Karpas-422 (cell line): ENCODE results near the gene ZDHHC15. TPM values are rescaled to one million over a fixed set of nuclear protein-coding genes. Genes with fewer than 3 reads are reported as not detected.
"Not testable (repeated sequence)": the region's sequence is repeated elsewhere in the genome, so short reads cannot be mapped to it uniquely, and the experiment has no call there.

ENCODE experiments used
- DNase-seq: peaks from one replicate; pipeline ENCODE4 v3.0.0-alpha.2; 2015
- H2AFZ ChIP-seq: fragments of 200-600 bp; sonication (generic); 2 replicates; pipeline ENCODE4 v1.6.1; 2014; ENCODE audit warnings: antibody characterized with exemption, low read length, mixed read lengths
- H3K27ac ChIP-seq: fragments of 200-600 bp; sonication (generic); 2 replicates; pipeline ENCODE4 v1.5.1; 2014; ENCODE audit warnings: mild to moderate bottlenecking, low read length, moderate library complexity
- H3K27me3 ChIP-seq: fragments of 200-600 bp; sonication (generic); 2 replicates; pipeline ENCODE4 v1.6.1; 2014; ENCODE audit warnings: low read length, mixed read lengths
- H3K36me3 ChIP-seq: fragments of 200-600 bp; sonication (generic); 2 replicates; pipeline ENCODE4 v1.6.1; 2014; ENCODE audit warnings: low read length, mixed read lengths; ENCODE audit not compliant: insufficient read depth
- H3K4me1 ChIP-seq: fragments of 200-600 bp; sonication (generic); 2 replicates; pipeline ENCODE4 v1.6.1; 2014; ENCODE audit warnings: mild to moderate bottlenecking, low read length, mixed read lengths
- H3K4me2 ChIP-seq: fragments of 200-600 bp; sonication (generic); 2 replicates; pipeline ENCODE4 v1.6.1; 2014; ENCODE audit warnings: low read length, low read depth, mild to moderate bottlenecking; ENCODE audit not compliant: poor library complexity, severe bottlenecking
- H3K4me3 ChIP-seq: fragments of 200-600 bp; sonication (generic); 2 replicates; pipeline ENCODE4 v1.5.1; 2014; ENCODE audit warnings: mild to moderate bottlenecking, antibody characterized with exemption, low read length, mixed read lengths
- H3K79me2 ChIP-seq: fragments of 200-600 bp; sonication (generic); 2 replicates; pipeline ENCODE4 v1.6.1; 2014; ENCODE audit warnings: mild to moderate bottlenecking, low read length, mixed read lengths
- H3K9ac ChIP-seq: fragments of 200-600 bp; sonication (generic); 2 replicates; pipeline ENCODE4 v1.6.0; 2014; ENCODE audit warnings: low read length
- H3K9me2 ChIP-seq: fragments of 200-600 bp; sonication (generic), shearing (Covaris generic); replicated peaks from 2 replicates; pipeline ENCODE4 v1.6.0; 2014; ENCODE audit warnings: mild to moderate bottlenecking, low read length, moderate library complexity; ENCODE audit not compliant: insufficient read depth
- H3K9me3 ChIP-seq: fragments of 300-700, 200-600 bp; sonication (generic); 2 replicates; pipeline ENCODE4 v1.6.1; 2014; ENCODE audit warnings: low read length, mixed read lengths
- H4K20me1 ChIP-seq: fragments of 200-600 bp; sonication (generic); 2 replicates; pipeline ENCODE4 v1.6.1; 2014; ENCODE audit warnings: mild to moderate bottlenecking, antibody characterized with exemption, low read length, low read depth; ENCODE audit not compliant: insufficient read depth
- total RNA-seq: library from RNA; depleted of rRNA; stranded (reverse); fragments of >200 nt; shearing (Covaris generic); gene quantifications from 2 replicates; pipeline ENCODE4 v1.2.3, GENCODE V29; 2014; ENCODE audit warnings: low replicate concordance; rRNA removed

The ZDHHC15 gene, protein sequence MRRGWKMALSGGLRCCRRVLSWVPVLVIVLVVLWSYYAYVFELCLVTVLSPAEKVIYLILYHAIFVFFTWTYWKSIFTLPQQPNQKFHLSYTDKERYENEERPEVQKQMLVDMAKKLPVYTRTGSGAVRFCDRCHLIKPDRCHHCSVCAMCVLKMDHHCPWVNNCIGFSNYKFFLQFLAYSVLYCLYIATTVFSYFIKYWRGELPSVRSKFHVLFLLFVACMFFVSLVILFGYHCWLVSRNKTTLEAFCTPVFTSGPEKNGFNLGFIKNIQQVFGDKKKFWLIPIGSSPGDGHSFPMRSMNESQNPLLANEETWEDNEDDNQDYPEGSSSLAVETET
- total RNA-seq: not detected in 2 replicates

DNA sequence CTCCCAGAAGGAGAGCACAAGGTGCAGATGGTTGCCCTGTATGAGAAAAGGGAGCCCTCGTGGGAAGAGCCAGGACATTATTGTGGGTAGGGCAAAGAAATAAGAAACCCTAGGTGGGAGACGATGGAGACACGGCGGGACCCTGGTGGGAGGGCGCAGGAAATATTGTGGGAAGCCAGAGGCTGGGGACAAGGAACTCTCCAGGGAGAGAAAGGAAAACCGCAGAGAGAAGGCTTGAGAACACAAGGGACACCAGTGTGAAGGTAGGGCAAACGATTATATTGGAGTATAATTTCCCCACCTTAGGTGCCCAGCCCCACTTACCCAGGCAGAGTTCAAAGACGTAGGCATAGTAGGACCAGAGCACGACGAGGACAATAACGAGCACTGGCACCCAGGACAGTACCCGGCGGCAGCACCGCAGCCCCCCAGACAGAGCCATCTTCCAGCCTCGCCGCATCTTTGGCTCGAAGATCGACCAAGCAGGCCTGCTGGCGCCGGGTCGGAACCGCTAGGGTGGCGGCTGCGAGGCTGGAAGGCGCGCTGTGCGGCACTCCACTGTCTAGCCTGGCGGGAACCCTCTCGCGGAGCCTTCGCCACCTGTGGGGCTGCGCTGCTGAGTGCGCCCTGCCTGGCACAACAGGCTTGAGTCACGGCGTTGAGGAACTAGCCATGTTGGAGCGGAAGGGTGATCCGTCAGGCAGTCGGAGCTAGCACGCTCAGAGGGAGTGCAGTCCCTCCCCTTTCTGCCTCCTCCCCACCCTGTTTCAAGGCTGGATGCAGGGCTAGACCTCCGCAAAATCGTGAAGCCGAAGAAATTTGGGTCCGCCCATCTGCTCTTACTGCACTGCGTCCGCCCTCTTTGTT, at the start of gene ZDHHC15:
Gene ZDHHC15 (minus strand): TSS at position 473 of the 867 bp plus-strand sequence. CDS start 13 bp downstream, at position 460.
- H2AFZ ChIP-seq: no peak within 1 kb of the TSS
- no peak within 1 kb of the TSS for H3K4me3 ChIP-seq
- no peak for DNase-seq
- H3K27me3 ChIP-seq: no peaks in the 10 kb centered on the region
- no peaks in the 10 kb centered on the region for H3K9me2 ChIP-seq
- no peaks in the 10 kb centered on the region for H3K9me3 ChIP-seq
- H3K36me3 ChIP-seq: no peaks in the 10 kb centered on the region
- no peak within 1 kb of the TSS for H3K9ac ChIP-seq
- H3K4me1 ChIP-seq: no peaks in the 10 kb centered on the region
- no peak within 1 kb of the TSS for H3K27ac ChIP-seq
- no peaks in the 10 kb centered on the region for H4K20me1 ChIP-seq
- no peak within 1 kb of the TSS for H3K4me2 ChIP-seq
- no peaks in the 10 kb centered on the region for H3K79me2 ChIP-seq

DNA sequence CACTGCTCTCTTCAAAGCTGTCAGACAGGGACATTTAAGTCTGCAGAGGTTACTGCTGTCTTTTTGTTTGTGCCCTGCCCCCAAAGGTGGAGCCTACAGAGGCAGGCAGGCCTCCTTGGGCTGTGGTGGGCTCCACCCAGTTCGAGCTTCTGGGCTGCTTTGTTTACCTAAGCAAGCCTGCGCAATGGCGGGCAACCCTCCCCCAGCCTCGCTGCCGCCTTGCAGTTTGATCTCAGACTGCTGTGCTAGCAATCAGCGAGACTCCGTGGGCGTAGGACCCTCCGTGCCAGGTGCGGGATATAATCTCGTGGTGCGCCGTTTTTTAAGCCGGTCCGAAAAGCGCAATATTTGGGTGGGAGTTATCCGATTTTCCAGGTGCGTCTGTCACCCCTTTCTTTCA, 37.7 kb upstream of the ZDHHC15 start:
- H3K4me2 ChIP-seq, DNase-seq, H3K9me2 ChIP-seq, H3K36me3 ChIP-seq, H3K27ac ChIP-seq, H3K9ac ChIP-seq, H2AFZ ChIP-seq, H3K79me2 ChIP-seq, H3K9me3 ChIP-seq, H4K20me1 ChIP-seq, H3K4me3 ChIP-seq, H3K4me1 ChIP-seq, H3K27me3 ChIP-seq: not testable (repeated sequence)

DNA sequence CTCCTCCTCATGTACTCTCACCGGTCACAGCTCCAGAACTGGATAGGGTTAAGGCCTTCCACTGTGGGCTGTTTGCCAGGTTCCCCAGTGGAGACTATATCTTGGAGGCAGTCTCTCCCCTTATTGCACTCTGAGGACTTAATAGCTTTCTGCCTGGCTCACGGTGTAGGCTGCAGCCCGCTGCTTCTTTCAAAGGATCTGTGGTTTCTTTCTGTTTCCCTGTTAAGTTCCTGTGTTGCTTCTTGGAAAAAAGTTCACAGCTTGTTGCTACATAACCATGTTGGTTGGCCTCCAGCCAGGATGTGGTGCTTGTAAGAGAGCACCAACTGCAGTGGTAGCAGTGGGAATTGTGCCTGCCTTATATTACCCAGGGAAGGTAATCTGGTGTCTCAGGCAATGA, 24.9 kb upstream of the ZDHHC15 start:
- no peak overlapping the region for H3K9ac ChIP-seq
- no peak overlapping the region for H3K4me3 ChIP-seq
- H3K4me1 ChIP-seq: no peaks in the 10 kb centered on the region
- H4K20me1 ChIP-seq: no peaks in the 10 kb centered on the region
- no peaks in the 10 kb centered on the region for H3K79me2 ChIP-seq
- no peaks in the 10 kb centered on the region for H3K27me3 ChIP-seq
- no peaks in the 10 kb centered on the region for H3K9me2 ChIP-seq
- no peak overlapping the region for H2AFZ ChIP-seq
- H3K4me2 ChIP-seq: no peak overlapping the region
- DNase-seq: no peak
- no peak overlapping the region for H3K27ac ChIP-seq
- H3K36me3 ChIP-seq: no peaks in the 10 kb centered on the region
- H3K9me3 ChIP-seq: 0 out of 2 replicates have a peak, but pooled peaks cover 4% of the 10 kb centered on the region

DNA sequence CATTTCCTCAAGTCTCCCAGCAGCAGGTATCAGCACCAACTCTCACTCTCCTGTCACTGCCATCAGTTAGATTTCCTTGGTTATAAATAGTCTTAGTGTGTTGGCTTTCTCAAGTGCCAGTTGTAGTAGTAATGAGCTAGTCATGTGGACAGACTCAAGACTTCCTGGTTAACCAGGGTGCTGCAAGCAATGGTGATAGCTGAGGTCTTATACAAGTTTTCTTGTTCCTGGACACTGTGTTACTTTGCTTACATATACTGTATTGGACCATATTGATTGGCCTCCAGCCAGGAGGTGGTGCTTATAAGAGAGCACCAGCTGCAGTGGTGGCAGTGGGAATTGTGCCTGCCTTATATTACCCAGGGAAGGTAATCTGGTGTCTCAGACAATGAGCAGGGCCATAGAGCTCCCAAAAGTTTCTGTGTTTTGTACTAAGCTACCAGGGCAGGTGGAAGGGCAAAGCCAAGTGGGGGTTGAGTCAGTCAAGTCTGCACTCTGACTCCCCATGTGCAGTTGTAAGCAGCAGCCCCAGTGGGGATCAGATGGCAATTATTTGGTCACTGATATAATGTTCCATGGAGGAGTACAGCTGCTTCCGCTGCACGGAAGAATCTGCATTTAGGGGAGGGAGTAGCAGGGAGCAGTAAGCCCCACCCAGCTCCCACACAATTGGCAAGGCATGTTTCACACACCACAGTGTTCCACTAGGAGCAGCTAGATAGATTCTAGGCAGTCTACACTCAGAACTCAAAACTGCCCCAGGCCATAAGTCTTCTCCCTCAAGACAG, 24.1 kb upstream of the ZDHHC15 start:
- no peaks in the 10 kb centered on the region for H3K36me3 ChIP-seq
- H3K9ac ChIP-seq: no peak overlapping the region
- no peak overlapping the region for H3K4me3 ChIP-seq
- H2AFZ ChIP-seq: no peak overlapping the region
- H3K79me2 ChIP-seq: no peaks in the 10 kb centered on the region
- no peaks in the 10 kb centered on the region for H3K4me1 ChIP-seq
- no peaks in the 10 kb centered on the region for H3K9me2 ChIP-seq
- H3K27me3 ChIP-seq: no peaks in the 10 kb centered on the region
- no peak overlapping the region for H3K27ac ChIP-seq
- no peaks in the 10 kb centered on the region for H4K20me1 ChIP-seq
- 0 out of 2 replicates have a peak, but pooled peaks cover 4% of the 10 kb centered on the region for H3K9me3 ChIP-seq
- DNase-seq: no peak
- no peak overlapping the region for H3K4me2 ChIP-seq

DNA sequence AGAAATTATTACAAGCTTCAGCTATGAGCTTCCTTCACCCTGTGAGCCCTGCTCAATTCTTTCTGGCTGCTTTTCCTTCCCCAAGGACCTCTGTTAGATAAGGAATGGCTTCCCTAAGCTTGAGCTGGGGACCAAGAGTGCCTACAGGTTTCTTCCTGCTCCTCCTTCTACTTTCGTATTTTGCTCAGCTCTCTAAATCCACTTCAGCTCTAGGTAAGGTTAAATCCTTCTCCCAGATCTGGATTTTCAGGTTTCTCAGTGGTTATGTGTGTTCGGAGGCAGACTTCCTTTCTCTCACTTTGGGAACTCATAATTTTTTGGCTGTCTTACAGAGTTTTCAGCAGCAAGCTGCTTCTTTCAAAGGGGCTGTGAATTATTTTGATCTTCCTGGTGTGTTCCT, 21.9 kb upstream of the ZDHHC15 start:
- Histone ChIP-seq H3K9me2 (no peaks in the 10 kb centered on the region), H3K27ac (no peak overlapping the region), H3K79me2 (no peaks in the 10 kb centered on the region), H3K9ac (no peak overlapping the region), H3K27me3 (no peaks in the 10 kb centered on the region), H3K4me1 (no peaks in the 10 kb centered on the region), H4K20me1 (no peaks in the 10 kb centered on the region), H3K36me3 (no peaks in the 10 kb centered on the region), H2AFZ (no peak overlapping the region), H3K9me3 (0 out of 2 replicates have a peak, but pooled peaks cover 4% of the 10 kb centered on the region), H3K4me3 (no peak overlapping the region), H3K4me2 (no peak overlapping the region)
- DNase-seq: no peak

DNA sequence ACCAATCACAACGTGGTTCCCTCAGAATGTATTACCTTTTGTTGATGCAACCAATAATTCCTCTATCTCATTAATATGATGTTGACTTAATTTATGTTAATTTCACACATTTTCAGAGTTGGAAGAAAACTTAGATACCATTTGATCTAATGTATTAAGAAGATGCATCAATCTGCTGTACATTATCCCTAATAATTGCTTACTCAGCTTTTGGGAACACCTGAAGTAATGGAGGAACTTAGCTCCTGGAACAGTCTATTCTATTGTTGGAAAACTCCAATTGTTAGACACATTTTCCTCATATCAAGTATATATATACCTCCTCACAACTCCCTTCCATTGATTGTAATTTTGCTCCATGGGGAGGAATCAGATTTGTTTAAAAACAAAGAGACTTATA, 38.9 kb downstream of the ZDHHC15 start:
- no peaks in the 10 kb centered on the region for H3K4me1 ChIP-seq
- H3K79me2 ChIP-seq: no peaks in the 10 kb centered on the region
- H3K9me2 ChIP-seq: no peaks in the 10 kb centered on the region
- no peak overlapping the region for H2AFZ ChIP-seq
- no peak overlapping the region for H3K9ac ChIP-seq
- H3K36me3 ChIP-seq: no peaks in the 10 kb centered on the region
- H3K4me3 ChIP-seq: no peak overlapping the region
- H4K20me1 ChIP-seq: no peaks in the 10 kb centered on the region
- H3K27me3 ChIP-seq: no peaks in the 10 kb centered on the region
- no peak overlapping the region for H3K27ac ChIP-seq
- peaks cover 5% of the 10 kb centered on the region for H3K9me3 ChIP-seq
- no peak for DNase-seq
- no peak overlapping the region for H3K4me2 ChIP-seq

DNA sequence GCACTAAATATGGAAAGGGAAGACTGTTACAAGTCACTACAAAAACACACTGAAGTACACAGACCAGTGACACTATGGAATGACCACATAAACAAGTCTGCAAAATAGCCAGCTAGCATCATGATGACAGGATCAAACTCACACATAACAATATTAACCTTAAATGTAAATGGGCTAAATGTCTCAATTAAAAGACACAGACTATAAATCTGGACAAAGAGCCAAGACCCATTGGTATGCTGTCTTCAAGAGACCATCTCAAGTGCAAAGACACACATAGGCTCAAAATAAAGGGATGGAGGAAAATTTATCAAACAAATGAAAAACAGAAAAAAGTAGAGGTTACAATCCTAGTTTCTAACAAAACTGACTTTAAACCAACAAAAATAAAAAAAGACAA, 61.1 kb downstream of the ZDHHC15 start:
- not testable (repeated sequence) for H3K4me3 ChIP-seq, H3K4me1 ChIP-seq, H3K9ac ChIP-seq, H3K9me2 ChIP-seq, H3K79me2 ChIP-seq, DNase-seq, H3K36me3 ChIP-seq, H3K4me2 ChIP-seq, H4K20me1 ChIP-seq, H3K27ac ChIP-seq, H2AFZ ChIP-seq, H3K27me3 ChIP-seq, H3K9me3 ChIP-seq
